Fibroblast of skin of right quadriceps (primary cell): ENCODE results near the gene PLA2G12B.

Source experiments
- DNase-seq: peaks from one replicate; pipeline ENCODE4 v3.0.0-alpha.2; 2013

PLA2G12B gene

DNA sequence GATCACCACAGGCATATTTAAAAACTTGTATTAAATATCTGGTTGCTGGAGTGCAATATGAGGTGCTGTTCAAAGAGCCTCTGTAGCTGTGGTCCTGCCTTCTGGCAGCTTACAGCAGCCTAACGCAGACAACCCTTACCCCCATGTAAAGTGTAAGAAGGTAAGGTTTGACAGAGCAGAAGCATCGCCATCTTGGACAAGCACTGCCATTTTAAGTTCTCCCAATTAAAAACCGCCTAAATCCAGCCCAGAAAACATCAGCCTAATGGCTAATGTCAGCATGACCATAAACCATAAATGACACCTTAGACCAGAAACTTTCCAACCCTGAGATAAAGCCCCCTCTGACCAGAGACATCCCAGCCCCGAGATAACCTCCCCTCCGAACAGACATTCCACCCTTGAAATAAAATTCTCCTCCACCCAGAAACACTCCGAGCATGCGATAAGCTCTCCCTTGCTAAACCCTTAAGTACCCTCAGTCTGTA, 66.4 kb downstream of the PLA2G12B start:
- DNase-seq = no peak

DNA sequence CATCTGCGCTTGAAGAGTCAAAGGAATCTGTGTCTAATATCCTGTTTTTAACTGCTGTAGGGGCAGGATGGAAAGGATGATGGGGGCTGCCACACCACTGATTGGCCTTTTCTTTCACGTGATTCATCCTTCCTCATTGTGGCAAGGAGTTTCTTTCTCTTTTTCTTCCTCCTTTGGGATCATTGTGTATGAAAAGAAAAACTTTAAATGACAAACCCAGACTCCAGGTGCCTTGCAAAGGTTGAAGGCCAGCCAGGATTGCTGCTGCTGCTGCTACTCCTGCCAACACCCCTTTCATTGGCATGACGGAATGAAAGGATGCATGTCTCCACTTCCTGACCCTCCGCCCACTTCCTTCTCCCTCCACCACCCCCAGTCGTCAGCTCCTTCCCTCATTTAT, 67.6 kb downstream of the PLA2G12B start:
- peak; percentile 28 for DNase-seq

- DNase-seq = no peak
These were observed 68.0 kb downstream of the PLA2G12B start for GRCh38 chr10:72886621-72887020.

- no peak for DNase-seq
These were observed 68.7 kb downstream of the PLA2G12B start for GRCh38 chr10:72885953-72886352.
